Ascending aorta (tissue), 2 donors: ENCODE results near the gene RASSF9. TPM values are rescaled to one million over a fixed set of nuclear protein-coding genes. Genes with fewer than 3 reads are reported as not detected.

ENCODE experiments used
- DNase-seq, 2 donors: peaks; one replicate each; pipeline ENCODE4 v3.0.0-alpha.2; 2019; ENCODE audit warnings: low spot score in 2 of 2
- H3K27ac ChIP-seq, 2 donors: fragments of 200-600 bp; sonication (generic); one replicate each; pipeline ENCODE4 v1.5.1; 2016 to 2017; ENCODE audit warnings: mild to moderate bottlenecking in 1 of 2
- H3K27me3 ChIP-seq: fragments of 200-600 bp; sonication (generic); one replicate; pipeline ENCODE4 v1.5.1; 2017
- H3K36me3 ChIP-seq, 2 donors: fragments of 200-600 bp; sonication (generic); one replicate each; pipeline ENCODE4 v1.5.1; 2016
- H3K4me1 ChIP-seq, 2 donors: fragments of 200-600 bp; sonication (generic); one replicate each; pipeline ENCODE4 v1.5.1; 2016 to 2017; ENCODE audit warnings: mild to moderate bottlenecking in 1 of 2
- H3K4me3 ChIP-seq, 2 donors: fragments of 200-600 bp; sonication (generic); one replicate each; pipeline ENCODE4 v1.5.1; 2016 to 2017; ENCODE audit warnings: mild to moderate bottlenecking in 1 of 2
- H3K9me3 ChIP-seq, 2 donors: fragments of 200-600 bp; sonication (generic); one replicate each; pipeline ENCODE4 v1.5.1; 2016
- intact Hi-C: fragments of 100-400 bp; cut with DNase I; formaldehyde crosslinking; loops from one replicate; pipeline ENCODE4 v1.15.1; 2023
- total RNA-seq: library from RNA; depleted of rRNA; stranded (reverse); fragments of >200 nt; gene quantifications from one replicate; pipeline ENCODE4 v1.1.0, GENCODE V29; 2016
- TF ChIP-seq, protein P1 (sequence below), 3 experiments: fragments of 200-600 bp in 2 of 3; fragments of 450-650 bp in 1 of 3; sonication (generic) in 2 of 3; IDR thresholded peaks; one replicate each; pipeline ENCODE4 v1.5.1; 2016 to 2019; ENCODE audit warnings: antibody characterized with exemption in 3 of 3, mild to moderate bottlenecking in 1 of 3, moderate library complexity in 1 of 3

Gene RASSF9
- total RNA-seq, 1 donor from 2014 or later = 1.9 TPM

DNA sequence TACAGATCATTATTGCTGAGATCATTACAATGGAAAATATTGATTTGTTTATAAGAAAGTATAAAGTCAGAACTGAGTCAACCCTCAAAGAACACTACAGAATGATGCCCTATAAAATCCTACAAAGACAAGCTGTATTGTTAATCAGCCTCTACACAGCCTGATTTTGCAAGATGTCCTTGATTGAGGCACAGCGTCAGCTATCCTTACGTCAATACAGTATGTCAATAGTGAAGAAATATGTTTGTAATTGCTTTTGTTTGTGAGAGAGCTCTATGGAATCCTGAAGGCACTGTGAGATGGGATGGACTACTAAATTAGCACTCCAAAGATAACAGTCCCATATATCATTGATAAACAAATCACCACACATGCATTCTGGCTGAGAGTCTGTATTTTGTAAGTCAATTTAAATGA, 70.7 kb downstream of the RASSF9 start:
- Histone ChIP-seq H3K27ac (no peak overlapping the region), H3K4me1 (no peaks in the 10 kb centered on the region), H3K9me3 (no peaks in the 10 kb centered on the region), H3K4me3 (no peak overlapping the region), H3K27me3 (no peaks in the 10 kb centered on the region), H3K36me3 (no peaks in the 10 kb centered on the region)
- intact Hi-C loops = no loop called here
- no peak for DNase-seq
- TF ChIP-seq, protein P1, sequence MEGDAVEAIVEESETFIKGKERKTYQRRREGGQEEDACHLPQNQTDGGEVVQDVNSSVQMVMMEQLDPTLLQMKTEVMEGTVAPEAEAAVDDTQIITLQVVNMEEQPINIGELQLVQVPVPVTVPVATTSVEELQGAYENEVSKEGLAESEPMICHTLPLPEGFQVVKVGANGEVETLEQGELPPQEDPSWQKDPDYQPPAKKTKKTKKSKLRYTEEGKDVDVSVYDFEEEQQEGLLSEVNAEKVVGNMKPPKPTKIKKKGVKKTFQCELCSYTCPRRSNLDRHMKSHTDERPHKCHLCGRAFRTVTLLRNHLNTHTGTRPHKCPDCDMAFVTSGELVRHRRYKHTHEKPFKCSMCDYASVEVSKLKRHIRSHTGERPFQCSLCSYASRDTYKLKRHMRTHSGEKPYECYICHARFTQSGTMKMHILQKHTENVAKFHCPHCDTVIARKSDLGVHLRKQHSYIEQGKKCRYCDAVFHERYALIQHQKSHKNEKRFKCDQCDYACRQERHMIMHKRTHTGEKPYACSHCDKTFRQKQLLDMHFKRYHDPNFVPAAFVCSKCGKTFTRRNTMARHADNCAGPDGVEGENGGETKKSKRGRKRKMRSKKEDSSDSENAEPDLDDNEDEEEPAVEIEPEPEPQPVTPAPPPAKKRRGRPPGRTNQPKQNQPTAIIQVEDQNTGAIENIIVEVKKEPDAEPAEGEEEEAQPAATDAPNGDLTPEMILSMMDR (IDR thresholded peaks at IDR 0.05) = no peak

DNA sequence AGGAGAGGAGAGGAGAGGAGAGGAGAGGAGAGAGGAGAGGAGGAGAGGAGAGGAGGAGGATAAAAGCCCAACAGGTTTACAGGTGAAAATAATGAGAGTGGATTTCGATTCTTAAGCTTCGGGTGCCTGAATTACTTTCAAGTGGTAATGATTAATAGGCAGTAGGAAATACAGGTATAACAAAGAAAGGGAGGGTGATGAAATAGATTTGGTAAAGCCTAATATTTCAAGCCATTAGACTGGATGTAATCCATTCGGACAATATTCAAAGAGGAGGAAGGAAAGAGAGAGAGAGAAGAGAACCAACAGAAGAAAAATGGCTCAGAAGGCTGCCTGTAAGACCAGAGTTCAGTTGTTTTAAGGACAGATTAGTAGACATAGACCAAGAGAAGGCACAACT, 76.6 kb downstream of the RASSF9 start:
- TF ChIP-seq, protein P1 (IDR thresholded peaks at IDR 0.05) = no peak
- H3K36me3 ChIP-seq = no peaks in the 10 kb centered on the region
- no peak for DNase-seq
- no peak overlapping the region for H3K27ac ChIP-seq
- no peaks in the 10 kb centered on the region for H3K4me1 ChIP-seq
- peaks cover 0 to 4% of the 10 kb centered on the region in 2 donors for H3K9me3 ChIP-seq
- no peak overlapping the region for H3K4me3 ChIP-seq
- intact Hi-C loops = no loop called here
- H3K27me3 ChIP-seq = no peaks in the 10 kb centered on the region

DNA sequence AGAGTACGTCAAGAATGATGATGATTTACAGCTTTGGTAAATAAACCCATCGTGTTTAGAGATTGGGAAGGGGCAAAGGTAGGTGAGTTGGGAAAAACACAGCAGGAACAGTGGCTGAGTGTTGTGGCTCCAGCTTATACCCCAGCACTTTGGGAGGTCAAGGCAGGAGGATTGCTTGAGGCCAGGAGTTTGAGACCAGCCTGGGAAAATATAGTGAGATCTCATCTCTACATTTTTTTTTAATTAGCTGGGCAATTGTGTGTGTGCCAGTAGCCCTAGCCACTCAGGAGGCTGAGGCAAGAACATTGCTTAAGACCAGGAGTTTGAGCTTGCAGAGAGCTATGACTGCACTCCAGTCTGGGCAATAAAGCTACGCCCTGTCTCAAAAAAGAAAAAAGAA, 77.1 kb downstream of the RASSF9 start:
- no peak for DNase-seq
- intact Hi-C loops = no loop called here
- Histone ChIP-seq H3K27me3 (no peaks in the 10 kb centered on the region), H3K4me1 (no peaks in the 10 kb centered on the region), H3K9me3 (peaks cover 0 to 4% of the 10 kb centered on the region in 2 donors), H3K4me3 (no peak overlapping the region), H3K27ac (no peak overlapping the region), H3K36me3 (no peaks in the 10 kb centered on the region)
- TF ChIP-seq, protein P1 (IDR thresholded peaks at IDR 0.05) = no peak

DNA sequence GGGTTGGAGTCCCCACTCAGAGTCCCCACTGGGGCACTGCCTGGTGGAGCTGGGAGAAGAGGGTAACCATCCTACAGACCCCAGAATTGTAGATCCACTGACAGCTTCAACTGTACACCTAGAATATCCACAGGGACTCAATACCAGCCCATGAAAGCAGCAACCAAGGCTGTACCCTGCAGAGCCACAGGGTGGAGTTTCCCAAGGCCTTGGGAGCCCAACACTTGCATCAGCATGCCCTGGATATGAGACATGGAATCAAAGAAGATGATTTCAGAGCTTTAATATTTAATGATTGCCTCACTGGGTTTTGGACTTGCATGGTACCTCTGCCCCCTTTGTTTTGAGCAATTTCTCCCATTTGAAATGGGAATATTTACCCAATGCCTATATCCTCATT, 80.4 kb downstream of the RASSF9 start:
- Histone ChIP-seq H3K4me1 (no peaks in the 10 kb centered on the region), H3K36me3 (no peaks in the 10 kb centered on the region), H3K9me3 (peaks cover 0 to 4% of the 10 kb centered on the region in 2 donors), H3K4me3 (no peak overlapping the region), H3K27me3 (no peaks in the 10 kb centered on the region), H3K27ac (no peak overlapping the region)
- intact Hi-C loops = no loop called here
- DNase-seq = no peak
- TF ChIP-seq, protein P1 (IDR thresholded peaks at IDR 0.05) = no peak

Other genes with a start within 250 kb of the RASSF9 start
- gene NTS, start 37.9 kb upstream of the RASSF9 start, total RNA-seq = not detected